Urothelium cell line (cell line): Measurements from ENCODE around the gene RNF144A.

Experiments used
- DNase-seq: peaks from one replicate; pipeline ENCODE4 v3.0.0; 2011; ENCODE audit warnings: low spot score, mixed read lengths
- FAIRE-seq: peaks from 2 replicates; lab custom pipeline; 2011; peaks lifted over from hg19 to GRCh38; lab: Jason Lieb, UNC

RNF144A gene

GRCh38 chr2:7018282-7018701 lies 101.1 kb downstream of the RNF144A start:
- FAIRE-seq (no peak), DNase-seq (no peak)

DNA sequence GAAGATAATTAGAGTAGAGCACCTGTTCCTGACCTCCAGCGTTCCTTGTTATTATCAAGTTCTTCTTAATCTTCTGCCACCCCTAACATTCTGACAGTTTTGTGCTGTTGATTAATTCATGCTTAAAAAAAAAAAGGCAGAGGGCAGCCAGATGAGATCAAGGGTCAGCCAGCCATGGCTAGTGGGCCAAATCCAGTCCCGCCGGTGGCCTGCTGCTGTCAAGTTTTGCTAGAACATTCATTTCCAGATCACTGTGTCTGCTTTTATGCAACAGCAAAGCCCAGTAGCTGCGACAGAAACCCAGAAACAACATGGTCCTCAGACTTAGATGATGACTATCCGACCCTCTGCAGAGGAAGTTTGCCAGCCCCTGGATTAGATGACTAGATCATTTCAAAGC lies 101.6 kb downstream of the RNF144A start:
- DNase-seq (no peak), FAIRE-seq (no peak)

- DNase-seq, result no peak
- no peak for FAIRE-seq
These were observed 102.0 kb downstream of the RNF144A start for GRCh38 chr2:7019191-7019590.

DNA sequence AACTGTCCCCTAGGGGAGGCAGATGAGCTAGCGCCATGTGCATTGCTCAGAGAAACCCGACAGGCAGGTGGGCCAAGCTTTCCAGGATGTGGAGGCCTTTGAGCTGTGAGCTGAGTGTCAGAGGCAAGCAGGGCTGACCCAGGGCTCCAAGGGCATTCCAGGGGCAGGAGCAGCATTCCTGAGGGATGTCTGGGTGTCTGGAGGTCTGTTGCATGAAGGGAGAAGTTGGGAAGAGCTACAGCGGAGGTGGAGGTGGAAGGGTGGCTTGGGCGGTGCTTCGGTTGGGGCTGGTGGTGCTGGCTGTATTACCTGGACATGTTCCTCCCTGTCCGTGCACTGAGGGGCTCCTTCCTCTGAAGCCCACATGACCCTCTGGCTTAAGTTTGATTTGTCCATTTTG lies 102.8 kb downstream of the RNF144A start:
- DNase-seq (no peak), FAIRE-seq (no peak)

GRCh38 chr2:7020468-7020867 lies 103.3 kb downstream of the RNF144A start:
- no peak for FAIRE-seq
- DNase-seq, result no peak

DNA sequence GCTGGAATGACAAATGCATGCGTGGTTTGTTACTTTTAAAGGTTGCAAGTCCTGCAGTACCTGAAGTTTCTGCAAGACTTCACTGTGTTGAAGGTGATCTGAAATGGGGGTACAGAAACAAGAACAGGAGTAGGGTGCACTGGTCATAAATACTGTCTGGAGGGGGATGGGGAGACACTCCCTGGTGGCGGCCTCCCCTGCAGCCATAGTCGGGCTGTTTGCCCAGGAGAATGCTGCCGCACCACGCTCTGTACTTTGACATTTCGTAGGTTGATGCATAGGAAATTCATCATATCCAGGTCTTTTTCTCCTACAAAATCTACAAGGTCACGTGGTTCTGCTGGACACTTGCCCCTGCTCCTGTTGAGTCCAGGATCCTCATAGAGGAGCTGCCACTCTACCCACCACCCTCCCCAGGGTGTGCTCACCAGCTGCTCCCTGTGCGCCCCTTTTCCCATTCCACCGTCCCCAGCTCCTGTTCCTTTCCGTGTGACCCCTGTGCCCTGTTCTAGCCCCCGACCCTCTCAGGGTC lies 103.8 kb downstream of the RNF144A start:
- FAIRE-seq (no peak), DNase-seq (no peak)

DNA sequence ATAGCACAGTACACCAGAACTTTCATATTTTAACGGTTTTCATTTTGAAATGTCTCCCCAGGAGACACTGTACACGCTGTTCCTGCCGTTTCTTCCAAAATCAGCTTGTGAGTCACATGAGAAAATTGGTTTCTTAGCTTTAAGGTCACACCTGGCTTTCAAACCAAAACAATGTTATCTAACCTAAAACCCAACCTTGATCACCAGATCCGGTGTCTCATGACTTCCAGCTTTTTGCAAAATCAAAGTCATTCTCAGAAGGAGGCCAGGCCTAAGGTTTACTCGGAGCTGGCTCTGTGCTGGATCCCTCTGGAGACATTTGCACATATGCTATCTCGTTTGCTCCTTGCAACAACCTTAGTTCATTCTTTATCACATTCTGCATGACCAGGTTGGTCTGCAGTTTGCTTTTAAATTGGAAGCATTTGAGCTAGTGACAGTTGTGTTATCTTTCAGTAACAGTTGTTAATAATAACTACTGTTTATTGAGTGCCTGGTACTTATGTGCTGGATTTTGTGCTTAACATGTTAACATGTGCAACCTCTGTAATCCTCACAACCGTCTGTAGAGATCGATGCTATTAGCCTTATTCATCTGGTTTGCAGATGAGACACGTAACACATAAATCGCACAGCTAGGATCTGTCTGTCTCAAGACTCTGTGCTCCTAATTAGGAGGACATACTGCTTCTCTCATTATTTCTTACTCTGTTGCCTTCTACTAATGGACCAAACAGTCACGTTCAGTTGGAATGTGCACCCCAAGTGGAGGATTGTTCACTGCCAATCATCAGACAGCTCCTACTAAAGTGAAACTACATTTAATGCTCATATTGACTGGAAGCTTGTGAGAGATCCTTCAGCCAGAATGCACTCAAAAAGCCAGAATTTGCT lies 105.5 kb downstream of the RNF144A start:
- no peak for DNase-seq
- no peak for FAIRE-seq

GRCh38 chr2:7023542-7023941 lies 106.3 kb downstream of the RNF144A start:
- no peak for DNase-seq
- FAIRE-seq, result no peak

- no peak for DNase-seq
- FAIRE-seq, result no peak
These were observed 107.0 kb downstream of the RNF144A start for GRCh38 chr2:7024261-7024660.

- DNase-seq, result no peak
- FAIRE-seq, result no peak
These were observed 107.9 kb downstream of the RNF144A start for GRCh38 chr2:7025082-7025481.

GRCh38 chr2:7026742-7027141 lies 109.5 kb downstream of the RNF144A start:
- no peak for DNase-seq
- no peak for FAIRE-seq

DNA sequence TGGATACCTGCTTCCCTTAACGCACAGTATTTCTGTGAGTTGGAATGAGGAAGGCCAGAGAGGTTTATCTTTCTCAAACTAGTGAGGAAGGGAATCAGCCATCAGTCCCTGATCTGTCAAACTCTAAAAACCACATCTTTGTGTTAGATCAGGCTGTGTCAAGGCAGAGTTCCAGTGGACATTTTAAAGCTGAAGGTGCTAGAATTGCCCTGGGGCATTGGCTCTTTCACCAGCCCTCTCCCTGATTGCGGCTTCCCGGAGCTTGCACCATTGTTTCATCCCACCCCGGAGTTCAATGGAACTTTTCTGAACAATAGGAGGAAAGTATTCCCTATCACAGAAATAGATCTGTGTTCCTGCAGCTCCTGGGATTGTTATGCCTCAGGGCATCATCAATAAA lies 110.2 kb downstream of the RNF144A start:
- FAIRE-seq, result no peak

DNA sequence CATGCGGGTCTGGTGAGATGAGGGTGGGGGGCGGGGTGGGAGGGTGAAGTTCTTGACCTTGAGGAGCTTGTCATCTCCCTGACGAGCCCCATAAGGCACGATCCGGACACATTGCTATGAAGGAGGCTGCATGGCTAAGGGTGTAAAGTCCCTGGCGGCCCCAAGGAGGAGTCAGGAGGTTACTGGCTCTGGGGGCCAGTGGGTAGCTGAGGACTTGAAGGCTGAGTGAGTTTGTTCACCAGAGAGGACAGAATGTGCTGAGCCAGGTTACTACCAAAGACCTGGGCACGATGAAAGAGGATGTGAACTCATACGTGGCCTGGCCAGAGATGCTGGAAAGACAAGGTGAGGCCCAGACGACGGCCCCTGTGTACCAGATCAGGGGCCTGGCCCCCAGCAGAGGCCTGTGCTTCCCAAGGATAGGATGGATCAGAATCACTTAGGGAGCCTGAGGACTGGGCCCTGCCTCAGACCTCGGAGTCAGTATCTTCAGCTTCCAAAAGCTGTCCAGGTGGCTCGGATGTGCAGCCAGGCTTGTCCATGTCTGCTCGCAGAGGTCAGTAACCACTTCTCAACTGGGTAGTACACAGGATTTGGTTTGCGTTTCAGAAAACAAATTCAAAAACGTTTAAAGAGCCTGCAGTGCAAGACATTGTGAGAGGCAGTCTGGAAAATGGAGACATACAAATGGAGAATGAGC lies 110.9 kb downstream of the RNF144A start:
- DNase-seq (no peak), FAIRE-seq (no peak)

More for the DNA sequence above, 110.2 kb downstream of the RNF144A start:
- DNase-seq, result no peak

GRCh38 chr2:7028846-7029245 lies 111.6 kb downstream of the RNF144A start:
- FAIRE-seq (no peak), DNase-seq (no peak)

- FAIRE-seq, result no peak
- DNase-seq, result no peak
These were observed 112.3 kb downstream of the RNF144A start for GRCh38 chr2:7029291-7030059.

DNA sequence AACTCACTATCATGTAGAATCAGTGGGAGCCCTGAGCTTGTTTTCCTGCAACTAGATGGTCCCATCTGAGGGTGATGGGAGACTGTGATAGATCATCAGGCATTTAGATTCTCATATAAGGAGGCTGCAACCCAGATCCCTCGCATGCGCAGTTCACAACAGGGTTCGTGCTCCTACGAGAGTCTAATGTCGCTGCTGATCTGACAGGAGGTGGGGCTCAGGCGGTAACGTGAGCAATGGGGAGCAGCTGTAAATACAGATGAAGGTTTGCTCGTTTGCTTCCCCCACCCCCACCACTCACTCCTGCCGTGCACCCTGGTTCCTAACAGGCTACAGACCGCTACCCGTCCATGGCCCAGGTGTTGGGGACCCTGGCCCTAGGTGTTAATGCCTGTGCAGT lies 113.6 kb downstream of the RNF144A start:
- DNase-seq, result no peak
- no peak for FAIRE-seq

GRCh38 chr2:7031547-7032245 lies 114.5 kb downstream of the RNF144A start:
- DNase-seq (peak; percentile 58), FAIRE-seq (peak; percentile 78)

DNA sequence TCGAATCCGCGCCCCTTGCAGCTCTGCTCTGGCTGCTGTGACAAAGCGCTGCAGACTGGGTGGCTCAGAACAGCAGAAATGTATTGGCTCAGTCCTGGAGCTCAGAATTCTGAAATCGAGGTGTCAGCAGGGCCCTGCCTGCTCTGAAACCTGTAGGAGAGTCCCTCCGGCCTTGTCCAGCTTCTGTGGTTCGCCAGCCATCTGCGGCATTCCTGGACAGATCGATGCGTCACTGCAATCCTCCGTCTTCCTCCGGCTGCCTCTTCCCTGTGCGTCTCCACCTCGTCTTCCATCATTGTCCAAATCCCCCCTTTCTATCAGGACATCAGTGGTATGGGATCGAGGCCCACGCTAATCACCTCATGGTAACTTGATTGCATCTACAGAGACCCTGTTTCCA lies 115.2 kb downstream of the RNF144A start:
- FAIRE-seq (no peak), DNase-seq (no peak)

GRCh38 chr2:7033136-7033960 lies 116.1 kb downstream of the RNF144A start:
- DNase-seq, result no peak
- FAIRE-seq, result no peak

DNA sequence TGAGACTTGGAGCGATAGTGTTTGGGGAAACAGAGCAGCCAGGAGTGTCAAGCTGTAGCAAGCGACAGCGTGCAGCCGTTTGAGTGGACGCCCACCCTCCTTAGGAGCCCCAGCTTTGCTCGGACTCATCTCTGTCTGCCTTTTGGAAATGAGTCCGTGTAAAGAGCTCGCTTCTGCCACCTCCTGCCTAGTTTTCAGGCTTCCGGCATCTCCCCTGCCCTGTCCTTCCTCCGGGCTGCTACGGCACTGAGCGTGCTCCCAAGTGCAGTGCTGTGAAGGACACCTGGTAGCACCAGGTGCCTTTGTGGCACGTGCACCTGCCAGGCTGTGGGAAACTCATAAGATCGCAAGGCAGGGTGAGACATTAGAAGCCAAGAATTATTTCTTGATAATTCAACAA lies 117.1 kb downstream of the RNF144A start:
- FAIRE-seq (no peak), DNase-seq (no peak)
